ENCODE data around the gene ELP6. TPM values are rescaled to one million over a fixed set of nuclear protein-coding genes. Genes with fewer than 3 reads are reported as not detected.

The ELP6 gene
- polyA plus RNA-seq, 1 of the 3 experiments (the other 2 are of a cell fraction) = 79.8 TPM

GRCh38 chr3:47542471-47543173 lies 29.1 kb upstream of the ELP6 start:
- Histone ChIP-seq H3K79me2 (ENCODE audit: insufficient read depth) (no peaks in the 10 kb centered on the region), H3K9me3 (no peaks in the 10 kb centered on the region), H3K27ac (ENCODE audit: low read depth in 2 of 2, low read length in 1 of 2) (no peak overlapping the region), H3K9me2 (no peaks in the 10 kb centered on the region), H3K4me3 (ENCODE audit: low read depth in 2 of 2, low read length in 1 of 2) (no peak overlapping the region), H3K9ac (no peak overlapping the region), H3K27me3 (ENCODE audit: insufficient read depth) (no peaks in the 10 kb centered on the region), H4K20me1 (ENCODE audit: insufficient read depth) (no peaks in the 10 kb centered on the region), H3K4me1 (ENCODE audit: control insufficient read depth in 1 of 2, insufficient read depth in 2 of 2, low read depth in 1 of 2, low read length in 1 of 2) (no peaks in the 10 kb centered on the region), H3K36me3 (replicated peaks in 1 of 2; ENCODE audit: control insufficient read depth in 1 of 2, insufficient read depth in 2 of 2, low read length in 1 of 2) (no peaks in the 10 kb centered on the region), H3K4me2 (no peak overlapping the region), H3F3A (replicated peaks; ENCODE audit: insufficient read depth) (no peaks in the 10 kb centered on the region), H2AFZ (ENCODE audit: low read depth) (no peak overlapping the region)
- 94% methylated on average over 18 of the region's 21 CpGs for WGBS (ENCODE audit: low lambda C conversion rate)
- TF ChIP-seq GABPA (IDR thresholded peaks at IDR 0.05; ENCODE audit: low read depth) = no peak
- TF ChIP-seq CTCF (IDR thresholded peaks at IDR 0.05) = no peak
- no peak for TF ChIP-seq MXI1 (IDR thresholded peaks at IDR 0.05; ENCODE audit: low read depth, low read length)
- TF ChIP-seq RCOR1 (IDR thresholded peaks at IDR 0.05; ENCODE audit: low read length) = no peak
- no peak for TF ChIP-seq CHD2 (IDR thresholded peaks at IDR 0.05; ENCODE audit: low read length, partially characterized antibody)
- TF ChIP-seq NFIC (IDR thresholded peaks at IDR 0.05; ENCODE audit: borderline replicate concordance) = no peak
- no peak for TF ChIP-seq FOSL2 (IDR thresholded peaks at IDR 0.05; ENCODE audit: borderline replicate concordance, low read depth)
- no peak for TF ChIP-seq FOXM1 (IDR thresholded peaks at IDR 0.05; ENCODE audit: low read depth)
- no peak for TF ChIP-seq RXRA (IDR thresholded peaks at IDR 0.05; ENCODE audit: borderline replicate concordance, low read depth)
- TF ChIP-seq NRF1 (IDR thresholded peaks at IDR 0.05; ENCODE audit: low read depth, low read length) = no peak
- TF ChIP-seq EZH2phosphoT487 (IDR thresholded peaks at IDR 0.05; ENCODE audit: borderline replicate concordance, low read depth) = no peak
- no peak for TF ChIP-seq IRF3 (IDR thresholded peaks at IDR 0.05; ENCODE audit: low read depth, low read length)
- no peak for TF ChIP-seq MEF2A (IDR thresholded peaks at IDR 0.05; ENCODE audit: borderline replicate concordance, low read depth)
- TF ChIP-seq RAD21 (IDR thresholded peaks at IDR 0.05; ENCODE audit: low read length) = no peak
- TF ChIP-seq GATA2 (CRISPR knock-in tag; IDR thresholded peaks at IDR 0.05) = no peak
- TF ChIP-seq ZBTB33 (IDR thresholded peaks at IDR 0.05; ENCODE audit: borderline replicate concordance, low read depth) = no peak
- TF ChIP-seq EP300 (IDR thresholded peaks at IDR 0.05; ENCODE audit: borderline replicate concordance in 1 of 2, low read depth in 1 of 2, low read length in 1 of 2) = no peak
- TF ChIP-seq YY1 (IDR thresholded peaks at IDR 0.05; ENCODE audit: low read depth) = no peak
- TF ChIP-seq TEAD4 (IDR thresholded peaks at IDR 0.05; ENCODE audit: borderline replicate concordance, insufficient read depth) = no peak
- ChIA-PET CTCF (interaction anchor here (1.8 kb wide), 1 partner anchor 20 kb away, joined by 7 read pairs; no protein-coding TSS in a partner anchor), POLR2A (interaction anchor here (0.6 kb wide), 1 partner anchor 260 kb away, joined by 3 read pairs; no protein-coding TSS in a partner anchor)
- DNase-seq = no peak
